ENCODE data around the gene BCL2L2.

BCL2L2 gene

GRCh38 chr14:23349156-23349845 is 42.7 kb downstream of the BCL2L2 start:
- Histone ChIP-seq H3K4me2 (ENCODE audit: low read depth, low read length, poor library complexity, severe bottlenecking) (no peak overlapping the region), H3K9me3 (ENCODE audit: insufficient read depth, low read length) (no peaks in the 10 kb centered on the region), H3F3A (ENCODE audit: insufficient read depth) (no peaks in the 10 kb centered on the region), H2AFZ (ENCODE audit: low read depth, low read length, severe bottlenecking) (no peak overlapping the region), H3K36me3 (ENCODE audit: low read length) (no peaks in the 10 kb centered on the region), H4K20me1 (ENCODE audit: low read depth, low read length) (no peaks in the 10 kb centered on the region), H3K27ac (ENCODE audit: low read depth, low read length) (no peak overlapping the region), H3K4me3 (ENCODE audit: insufficient read depth, low read length, poor library complexity, severe bottlenecking) (no peak overlapping the region), H3K79me2 (ENCODE audit: insufficient read depth, low read length) (no peaks in the 10 kb centered on the region), H3K9me2 (replicated peaks; ENCODE audit: insufficient read depth, low read length) (no peaks in the 10 kb centered on the region), H3K9ac (ENCODE audit: low read length) (no peak overlapping the region), H3K27me3 (ENCODE audit: low read length) (no peaks in the 10 kb centered on the region)
- TF ChIP-seq EZH2phosphoT487 (conservative IDR thresholded peaks at IDR 0.05; ENCODE audit: low read length) = no peak
- no peak for TF ChIP-seq CTCF (IDR thresholded peaks at IDR 0.05; ENCODE audit: insufficient read depth, low read length, poor library complexity, severe bottlenecking)

GRCh38 chr14:23351681-23352505 is 45.3 kb downstream of the BCL2L2 start:
- H3K9ac ChIP-seq (ENCODE audit: low read length) = no peak overlapping the region
- no peak for TF ChIP-seq CTCF (IDR thresholded peaks at IDR 0.05; ENCODE audit: insufficient read depth, low read length, poor library complexity, severe bottlenecking)
- no peak for TF ChIP-seq EZH2phosphoT487 (conservative IDR thresholded peaks at IDR 0.05; ENCODE audit: low read length)
- no peak overlapping the region for H3K4me2 ChIP-seq (ENCODE audit: low read depth, low read length, poor library complexity, severe bottlenecking)
- H3K79me2 ChIP-seq (ENCODE audit: insufficient read depth, low read length) = no peaks in the 10 kb centered on the region
- H3F3A ChIP-seq (ENCODE audit: insufficient read depth) = no peaks in the 10 kb centered on the region
- H4K20me1 ChIP-seq (ENCODE audit: low read depth, low read length) = no peaks in the 10 kb centered on the region
- H3K9me3 ChIP-seq (ENCODE audit: insufficient read depth, low read length) = no peaks in the 10 kb centered on the region
- H2AFZ ChIP-seq (ENCODE audit: low read depth, low read length, severe bottlenecking) = no peak overlapping the region
- no peak overlapping the region for H3K27ac ChIP-seq (ENCODE audit: low read depth, low read length)
- H3K27me3 ChIP-seq (ENCODE audit: low read length) = no peaks in the 10 kb centered on the region
- no peaks in the 10 kb centered on the region for H3K36me3 ChIP-seq (ENCODE audit: low read length)
- H3K9me2 ChIP-seq (replicated peaks; ENCODE audit: insufficient read depth, low read length) = no peaks in the 10 kb centered on the region
- H3K4me3 ChIP-seq (ENCODE audit: insufficient read depth, low read length, poor library complexity, severe bottlenecking) = no peak overlapping the region

- H3K36me3 ChIP-seq (ENCODE audit: low read length) = no peaks in the 10 kb centered on the region
- no peak for TF ChIP-seq EZH2phosphoT487 (conservative IDR thresholded peaks at IDR 0.05; ENCODE audit: low read length)
- TF ChIP-seq CTCF (IDR thresholded peaks at IDR 0.05; ENCODE audit: insufficient read depth, low read length, poor library complexity, severe bottlenecking) = no peak
- no peaks in the 10 kb centered on the region for H3K79me2 ChIP-seq (ENCODE audit: insufficient read depth, low read length)
- H3K9ac ChIP-seq (ENCODE audit: low read length) = no peak within 1 kb of the TSS
- no peaks in the 10 kb centered on the region for H3F3A ChIP-seq (ENCODE audit: insufficient read depth)
- H3K27ac ChIP-seq (ENCODE audit: low read depth, low read length) = no peak within 1 kb of the TSS
- H3K4me3 ChIP-seq (ENCODE audit: insufficient read depth, low read length, poor library complexity, severe bottlenecking) = no peak within 1 kb of the TSS
- no peaks in the 10 kb centered on the region for H4K20me1 ChIP-seq (ENCODE audit: low read depth, low read length)
- H3K9me2 ChIP-seq (replicated peaks; ENCODE audit: insufficient read depth, low read length) = no peaks in the 10 kb centered on the region
- H3K4me2 ChIP-seq (ENCODE audit: low read depth, low read length, poor library complexity, severe bottlenecking) = no peak within 1 kb of the TSS
- no peaks in the 10 kb centered on the region for H3K9me3 ChIP-seq (ENCODE audit: insufficient read depth, low read length)
- no peaks in the 10 kb centered on the region for H3K27me3 ChIP-seq (ENCODE audit: low read length)
- no peak within 1 kb of the TSS for H2AFZ ChIP-seq (ENCODE audit: low read depth, low read length, severe bottlenecking)
These were observed 46.1 kb downstream of the BCL2L2 start, which contains the start of gene SLC22A17 for GRCh38 chr14:23352506-23353432. Gene SLC22A17 (minus strand): TSS chr14:23352887.
